Astrocyte of the cerebellum (primary cell): ENCODE measurements around the gene TMEM266.

Experiments
- DNase-seq: peaks from one replicate; pipeline ENCODE4 v3.0.0-alpha.2; 2011; ENCODE audit warnings: low read depth
- H3K4me3 ChIP-seq: 2 replicates; pipeline ENCODE4 v1.5.1; 2011; ENCODE audit warnings: mild to moderate bottlenecking, low read depth, low read length, moderate library complexity
- CTCF ChIP-seq: IDR thresholded peaks from 2 replicates; pipeline ENCODE4 v1.5.1; 2012; ENCODE audit warnings: low read length, low read depth, moderate library complexity, mild to moderate bottlenecking; ENCODE audit errors: missing control alignments
- in situ Hi-C: cut with HindIII; loops from 2 replicates; pipeline ENCODE4 v1.10.0; 2017; ENCODE audit warnings: low sequenced_read_pairs

TMEM266 gene

GRCh38 chr15:76206325-76206976 is 146.7 kb downstream of the TMEM266 start:
- peak; percentile 46 for DNase-seq
- TF ChIP-seq CTCF, result no peak
- in situ Hi-C loops, result loop anchor here (25.0 kb wide), 1 partner anchor 631 kb away; no protein-coding TSS in a partner anchor
- no peak overlapping the region for H3K4me3 ChIP-seq

GRCh38 chr15:76208084-76208785 is 148.4 kb downstream of the TMEM266 start:
- no peak for TF ChIP-seq CTCF
- no peak for DNase-seq
- H3K4me3 ChIP-seq, result no peak overlapping the region
- in situ Hi-C loops, result loop anchor here (25.0 kb wide), 1 partner anchor 629 kb away; no protein-coding TSS in a partner anchor

- TF ChIP-seq CTCF, result no peak
- in situ Hi-C loops, result loop anchor here (25.0 kb wide), 1 partner anchor 628 kb away; no protein-coding TSS in a partner anchor
Observed at GRCh38 chr15:76208786-76209424, 149.1 kb downstream of the TMEM266 start.

GRCh38 chr15:76209523-76209922 is 149.7 kb downstream of the TMEM266 start:
- in situ Hi-C loops, result loop anchor here (25.0 kb wide), 1 partner anchor 628 kb away; no protein-coding TSS in a partner anchor
- TF ChIP-seq CTCF, result no peak
- DNase-seq, result no peak
- H3K4me3 ChIP-seq, result no peak overlapping the region

More at GRCh38 chr15:76208786-76209424, 149.1 kb downstream of the TMEM266 start:
- DNase-seq, result no peak
- H3K4me3 ChIP-seq, result no peak overlapping the region

GRCh38 chr15:76209942-76210341 is 150.2 kb downstream of the TMEM266 start:
- no peak for DNase-seq
- no peak overlapping the region for H3K4me3 ChIP-seq
- TF ChIP-seq CTCF, result no peak
- in situ Hi-C loops, result loop anchor here (25.0 kb wide), 1 partner anchor 627 kb away; no protein-coding TSS in a partner anchor

- no peak overlapping the region for H3K4me3 ChIP-seq
- in situ Hi-C loops, result loop anchor here (25.0 kb wide), 1 partner anchor 622 kb away; no protein-coding TSS in a partner anchor
- no peak for DNase-seq
- TF ChIP-seq CTCF, result no peak
Observed at GRCh38 chr15:76215634-76216033, 155.8 kb downstream of the TMEM266 start.
